ENCODE results near the gene DPYSL3.

DPYSL3 gene

DNA sequence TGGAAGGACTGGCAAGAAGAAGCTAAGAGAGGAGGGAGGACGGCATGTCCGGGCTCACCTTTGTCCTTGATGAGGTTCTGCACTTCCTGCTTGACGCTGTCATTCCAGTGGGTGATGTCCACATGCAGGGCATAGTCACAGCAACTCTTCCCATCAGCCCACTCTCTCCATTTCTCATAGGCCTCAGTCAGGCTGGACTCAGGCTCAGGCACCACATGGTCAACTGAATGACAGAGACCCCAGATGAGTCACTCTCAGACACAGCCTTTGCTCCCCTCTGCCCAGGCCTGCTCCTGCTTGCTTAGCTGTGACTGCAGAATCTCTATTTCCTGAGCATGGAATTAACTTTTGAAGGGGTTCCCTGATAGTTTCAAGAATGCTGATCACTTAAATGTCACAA is 94.2 kb downstream of the DPYSL3 start:
- in situ Hi-C loops (cut with MboI; ENCODE audit: low sequenced_read_pairs, unreplicated experiment), result no loop called here
- TF ChIP-seq, protein P1, sequence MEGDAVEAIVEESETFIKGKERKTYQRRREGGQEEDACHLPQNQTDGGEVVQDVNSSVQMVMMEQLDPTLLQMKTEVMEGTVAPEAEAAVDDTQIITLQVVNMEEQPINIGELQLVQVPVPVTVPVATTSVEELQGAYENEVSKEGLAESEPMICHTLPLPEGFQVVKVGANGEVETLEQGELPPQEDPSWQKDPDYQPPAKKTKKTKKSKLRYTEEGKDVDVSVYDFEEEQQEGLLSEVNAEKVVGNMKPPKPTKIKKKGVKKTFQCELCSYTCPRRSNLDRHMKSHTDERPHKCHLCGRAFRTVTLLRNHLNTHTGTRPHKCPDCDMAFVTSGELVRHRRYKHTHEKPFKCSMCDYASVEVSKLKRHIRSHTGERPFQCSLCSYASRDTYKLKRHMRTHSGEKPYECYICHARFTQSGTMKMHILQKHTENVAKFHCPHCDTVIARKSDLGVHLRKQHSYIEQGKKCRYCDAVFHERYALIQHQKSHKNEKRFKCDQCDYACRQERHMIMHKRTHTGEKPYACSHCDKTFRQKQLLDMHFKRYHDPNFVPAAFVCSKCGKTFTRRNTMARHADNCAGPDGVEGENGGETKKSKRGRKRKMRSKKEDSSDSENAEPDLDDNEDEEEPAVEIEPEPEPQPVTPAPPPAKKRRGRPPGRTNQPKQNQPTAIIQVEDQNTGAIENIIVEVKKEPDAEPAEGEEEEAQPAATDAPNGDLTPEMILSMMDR (IDR thresholded peaks at IDR 0.05; ENCODE audit: borderline replicate concordance, control extremely low read depth, extremely low read depth, insufficient read depth, missing control alignments), result no peak
- DNase-seq (ENCODE audit: low spot score), result no peak

DNA sequence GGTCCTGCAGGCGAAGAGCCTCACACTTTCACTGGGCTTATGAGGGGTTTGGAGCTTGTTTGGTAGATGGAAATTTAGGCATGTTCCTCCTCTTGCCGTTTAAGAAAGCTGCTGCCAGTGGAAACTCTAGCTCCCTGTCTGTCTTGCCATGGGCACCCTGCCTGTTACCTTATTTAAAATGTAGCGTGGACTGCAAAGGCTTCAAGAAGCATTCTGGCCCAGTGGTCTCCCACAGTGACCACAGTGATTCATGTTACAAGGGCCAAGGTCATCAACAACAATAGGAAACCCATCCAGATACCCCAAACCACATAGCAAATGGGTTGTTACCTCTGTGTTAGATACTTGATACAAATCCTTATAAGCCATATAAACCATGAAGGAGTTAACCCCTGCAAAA is 96.6 kb downstream of the DPYSL3 start:
- in situ Hi-C loops (cut with MboI; ENCODE audit: low sequenced_read_pairs, unreplicated experiment), result no loop called here
- DNase-seq (ENCODE audit: low spot score), result no peak
- TF ChIP-seq, protein P1 (IDR thresholded peaks at IDR 0.05; ENCODE audit: borderline replicate concordance, control extremely low read depth, extremely low read depth, insufficient read depth, missing control alignments), result no peak

DNA sequence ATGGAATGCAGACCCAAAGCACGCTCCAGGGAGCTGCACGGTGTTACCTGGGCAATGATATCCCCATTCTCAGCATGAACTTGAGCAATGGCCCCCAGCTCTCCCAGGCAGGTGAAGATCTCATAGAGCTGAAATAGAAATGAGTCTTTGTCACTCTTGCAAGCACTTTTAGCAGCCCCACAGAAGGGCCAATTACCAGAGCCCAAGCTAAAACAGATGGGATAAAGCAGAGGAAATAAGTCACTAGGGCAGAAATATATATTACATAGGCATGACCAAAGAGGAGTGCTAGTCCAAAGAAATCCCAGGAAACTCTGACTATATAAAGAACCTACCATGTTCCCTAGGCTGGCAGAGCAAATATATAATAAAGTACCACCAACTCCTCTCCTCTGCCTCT is 97.3 kb downstream of the DPYSL3 start:
- TF ChIP-seq, protein P1 (IDR thresholded peaks at IDR 0.05; ENCODE audit: borderline replicate concordance, control extremely low read depth, extremely low read depth, insufficient read depth, missing control alignments), result no peak
- no peak for DNase-seq (ENCODE audit: low spot score)
- in situ Hi-C loops (cut with MboI; ENCODE audit: low sequenced_read_pairs, unreplicated experiment), result no loop called here

- in situ Hi-C loops (cut with MboI; ENCODE audit: low sequenced_read_pairs, unreplicated experiment), result no loop called here
- TF ChIP-seq, protein P1 (IDR thresholded peaks at IDR 0.05; ENCODE audit: borderline replicate concordance, control extremely low read depth, extremely low read depth, insufficient read depth, missing control alignments), result no peak
Observed at GRCh38 chr5:147411359-147412319, 98.2 kb downstream of the DPYSL3 start.

GRCh38 chr5:147410496-147411358 is 99.1 kb downstream of the DPYSL3 start:
- in situ Hi-C loops (cut with MboI; ENCODE audit: low sequenced_read_pairs, unreplicated experiment), result no loop called here
- TF ChIP-seq, protein P1 (IDR thresholded peaks at IDR 0.05; ENCODE audit: borderline replicate concordance, control extremely low read depth, extremely low read depth, insufficient read depth, missing control alignments), result no peak
- DNase-seq (ENCODE audit: low spot score), result no peak

More at GRCh38 chr5:147411359-147412319, 98.2 kb downstream of the DPYSL3 start:
- DNase-seq (ENCODE audit: low spot score), result no peak

DNA sequence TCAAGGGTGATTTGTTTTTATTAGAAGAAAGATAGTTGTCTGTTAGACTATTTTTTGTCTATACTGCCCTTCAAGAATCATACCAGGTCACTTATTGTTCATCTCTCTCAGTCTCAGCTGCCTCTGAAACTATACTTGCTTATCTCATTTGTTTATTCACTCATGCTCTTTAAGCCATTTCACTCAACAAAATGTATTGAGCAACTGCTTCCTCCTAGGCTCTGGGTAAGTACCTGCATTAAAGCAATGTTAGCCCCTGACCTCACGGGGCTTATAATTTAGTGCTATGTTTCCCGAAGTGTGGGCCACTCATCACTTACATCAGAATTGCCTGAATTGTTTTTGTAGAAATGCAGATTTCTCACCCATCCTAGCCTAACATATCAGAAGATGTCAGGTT is 100.9 kb downstream of the DPYSL3 start:
- TF ChIP-seq, protein P1 (IDR thresholded peaks at IDR 0.05; ENCODE audit: borderline replicate concordance, control extremely low read depth, extremely low read depth, insufficient read depth, missing control alignments), result no peak
- in situ Hi-C loops (cut with MboI; ENCODE audit: low sequenced_read_pairs, unreplicated experiment), result no loop called here
- DNase-seq (ENCODE audit: low spot score), result no peak

Data from GM13976 (cell line).